Activated naive CD4-positive, alpha-beta T cell treated with anti-CD3 and anti-CD28 coated beads for 36 hours (primary cell): Measurements from ENCODE around the gene D2HGDH. TPM values are rescaled to one million over a fixed set of nuclear protein-coding genes. Genes with fewer than 3 reads are reported as not detected.
"Not testable (repeated sequence)": the region's sequence is repeated elsewhere in the genome, so short reads cannot be mapped to it uniquely, and the experiment has no call there.

Source experiments
- CTCF ChIA-PET: fragments of 350-600 bp; sonication (Branson Sonifier 250); formaldehyde crosslinking; loops from one replicate; lab custom pipeline; 2021; ENCODE audit warnings: antibody characterized with exemption; lab: Charles Lee
- DNase-seq: peaks from one replicate; pipeline ENCODE4 v3.0.0-alpha.2; 2020
- H3K27ac Mint-ChIP-seq: one replicate; pipeline ENCODE4 v1.8.0; 2021; ENCODE audit warnings: mild to moderate bottlenecking, mixed read lengths
- H3K27me3 Mint-ChIP-seq: one replicate; pipeline ENCODE4 v1.8.0; 2021; ENCODE audit warnings: low read depth, mixed read lengths
- H3K36me3 Mint-ChIP-seq: one replicate; pipeline ENCODE4 v1.8.0; 2021; ENCODE audit warnings: low read depth, mixed read lengths
- H3K4me1 Mint-ChIP-seq: one replicate; pipeline ENCODE4 v1.8.0; 2021; ENCODE audit warnings: low read depth, mixed read lengths
- H3K4me3 Mint-ChIP-seq: one replicate; pipeline ENCODE4 v1.8.0; 2021; ENCODE audit warnings: mild to moderate bottlenecking, moderate library complexity, mixed read lengths
- H3K9me3 Mint-ChIP-seq: one replicate; pipeline ENCODE4 v1.8.0; 2021; ENCODE audit warnings: mixed read lengths
- intact Hi-C: fragments of 100-400 bp; cut with micrococcal nuclease; formaldehyde crosslinking; loops from one replicate; pipeline ENCODE4 v1.15.1; 2023
- total RNA-seq, 2 experiments: library from RNA; stranded (reverse); gene quantifications; one replicate each; pipeline ENCODE4 v1.2.3, GENCODE V29; 2021

Gene D2HGDH
- total RNA-seq, 2 experiments from 2014 or later, result 19.4 to 23.1 TPM

DNA sequence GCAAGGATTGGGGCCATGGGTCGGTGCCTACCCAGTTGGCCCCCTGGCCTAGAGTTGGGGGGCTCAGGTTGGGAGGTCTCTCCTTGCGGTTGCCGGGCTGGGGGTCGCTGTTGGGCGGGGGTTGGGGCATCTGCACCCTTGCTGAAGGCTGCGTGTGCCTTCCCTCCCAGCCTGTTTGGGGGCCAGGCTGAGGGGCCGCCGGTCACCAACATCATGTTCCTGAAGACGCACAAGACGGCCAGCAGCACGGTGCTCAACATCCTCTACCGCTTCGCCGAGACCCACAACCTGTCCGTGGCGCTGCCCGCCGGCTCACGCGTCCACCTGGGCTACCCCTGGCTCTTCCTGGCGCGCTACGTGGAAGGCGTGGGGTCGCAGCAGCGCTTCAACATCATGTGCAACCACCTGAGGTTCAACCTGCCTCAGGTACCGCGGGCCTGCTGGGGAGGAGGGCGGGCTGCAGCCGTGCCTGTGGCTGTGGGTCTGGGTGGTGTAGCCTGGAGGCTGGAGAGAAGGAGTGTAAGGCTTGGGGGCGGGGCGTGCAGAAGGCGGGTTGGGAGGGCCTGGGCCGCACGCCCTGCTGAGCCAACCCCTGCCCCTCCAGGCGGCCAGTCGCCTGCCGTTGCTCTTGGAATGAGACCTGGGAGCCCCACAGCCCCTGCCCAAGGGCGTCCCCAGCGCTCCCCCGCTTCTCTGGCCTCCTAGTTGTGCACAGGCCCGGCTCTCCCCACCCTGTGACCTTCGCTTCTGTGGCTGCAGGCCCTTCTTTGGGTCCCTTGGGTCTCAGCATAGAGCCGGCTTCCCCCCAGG, 67.4 kb downstream of the D2HGDH start:
- Mint-ChIP-seq H3K4me3 (no peak overlapping the region), H3K27me3 (peaks cover 8% of the 10 kb centered on the region), H3K27ac (no peak overlapping the region), H3K9me3 (no peaks in the 10 kb centered on the region), H3K4me1 (peaks cover 12% of the 10 kb centered on the region), H3K36me3 (no peaks in the 10 kb centered on the region)
- CTCF ChIA-PET, result no interaction called here
- intact Hi-C loops, result loop anchor here (5.0 kb wide), 2 partner anchors 40 to 55 kb away; partner anchors contain the start of gene PDCD1
- no peak for DNase-seq

DNA sequence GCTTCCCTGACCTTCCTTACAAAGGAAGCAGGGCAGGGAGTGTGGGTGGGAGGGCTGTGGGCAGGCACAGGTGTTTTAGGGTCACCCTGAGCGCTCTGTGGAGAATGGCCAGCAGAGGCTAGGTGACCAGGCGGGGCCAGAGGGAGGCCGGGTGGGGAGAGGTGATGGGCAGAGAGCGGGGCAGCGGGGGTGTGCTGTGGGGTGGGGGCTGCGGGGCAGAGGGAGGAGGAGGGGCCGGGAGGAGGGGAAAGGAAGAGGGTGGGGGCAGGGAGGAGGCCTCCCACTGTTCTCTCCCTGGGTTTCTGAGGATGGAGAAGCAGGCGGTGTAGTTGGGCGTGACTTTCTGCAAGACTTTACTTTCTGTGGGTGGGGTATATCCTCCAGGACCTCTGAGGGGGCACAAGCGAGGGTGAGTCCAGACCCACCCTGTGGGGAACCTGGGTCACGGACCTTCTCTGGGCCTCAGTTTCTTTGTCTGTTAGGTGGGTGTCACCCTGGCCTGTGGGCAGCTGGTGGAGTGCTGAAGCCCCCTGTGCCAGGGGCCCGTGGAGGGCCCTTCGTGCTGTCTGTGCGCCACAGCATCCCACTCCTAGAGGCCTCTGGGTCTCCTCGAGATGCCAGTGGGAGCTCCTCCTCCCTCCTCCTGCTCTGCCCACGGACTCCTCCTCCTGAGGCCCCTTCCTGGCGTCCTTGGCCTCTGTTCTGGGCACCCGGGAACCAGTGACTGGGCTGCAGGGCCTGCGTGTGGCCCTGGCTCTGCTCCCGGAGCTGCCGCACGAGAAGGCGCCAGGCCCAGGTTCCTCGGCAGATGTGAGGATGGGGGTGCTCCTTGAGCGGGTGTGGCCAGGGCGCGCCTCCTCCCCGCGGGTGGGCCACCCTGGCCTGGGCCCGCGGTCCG, 68.2 kb downstream of the D2HGDH start:
- Mint-ChIP-seq H3K27me3 (peaks cover 8% of the 10 kb centered on the region), H3K4me3 (no peak overlapping the region), H3K9me3 (no peaks in the 10 kb centered on the region), H3K4me1 (peaks cover 12% of the 10 kb centered on the region), H3K36me3 (no peaks in the 10 kb centered on the region), H3K27ac (no peak overlapping the region)
- CTCF ChIA-PET, result interaction anchor here (1.3 kb wide), 1 partner anchor 76 kb away, joined by 6 read pairs; no protein-coding TSS in a partner anchor
- intact Hi-C loops, result loop anchor here (5.0 kb wide), 2 partner anchors 40 to 55 kb away; partner anchors contain the start of gene PDCD1
- DNase-seq, result no peak

- peak; percentile 35 for DNase-seq
- intact Hi-C loops, result loop anchor here (5.0 kb wide), 2 partner anchors 39 to 54 kb away; partner anchors contain the start of gene PDCD1
- no peaks in the 10 kb centered on the region for H3K9me3 Mint-ChIP-seq
- peaks cover 12% of the 10 kb centered on the region for H3K4me1 Mint-ChIP-seq
- H3K27me3 Mint-ChIP-seq, result peaks cover 8% of the 10 kb centered on the region
- H3K27ac Mint-ChIP-seq, result no peak overlapping the region
- CTCF ChIA-PET, result interaction anchor here (0.6 to 1.5 kb wide), 3 partner anchors 65 to 88 kb away, joined by 3 to 6 read pairs (median 6); no protein-coding TSS in a partner anchor
- no peaks in the 10 kb centered on the region for H3K36me3 Mint-ChIP-seq
- peak overlapping the region; percentile 48 for H3K4me3 Mint-ChIP-seq
These were observed 69.2 kb downstream of the D2HGDH start for GRCh38 chr2:241803387-241804325.

- intact Hi-C loops, result loop anchor here (5.0 kb wide), 2 partner anchors 38 to 53 kb away; partner anchors contain the start of gene PDCD1
- H3K9me3 Mint-ChIP-seq, result no peaks in the 10 kb centered on the region
- peak; percentile 25 for DNase-seq
These were observed 70.1 kb downstream of the D2HGDH start for GRCh38 chr2:241804326-241805229.

GRCh38 chr2:241806217-241806616, 71.8 kb downstream of the D2HGDH start:
- H3K27me3 Mint-ChIP-seq, H3K36me3 Mint-ChIP-seq, H3K4me3 Mint-ChIP-seq, DNase-seq, CTCF ChIA-PET, H3K27ac Mint-ChIP-seq, intact Hi-C loops, H3K9me3 Mint-ChIP-seq: not testable (repeated sequence)
- H3K4me1 Mint-ChIP-seq, result peaks cover 12% of the 10 kb centered on the region

More at GRCh38 chr2:241804326-241805229, 70.1 kb downstream of the D2HGDH start:
- Mint-ChIP-seq H3K4me3 (peak overlapping the region; percentile 48), H3K27ac (no peak overlapping the region), H3K36me3 (no peaks in the 10 kb centered on the region), H3K27me3 (peaks cover 8% of the 10 kb centered on the region), H3K4me1 (peaks cover 12% of the 10 kb centered on the region)
- CTCF ChIA-PET, result interaction anchor here (1.3 to 1.5 kb wide), 2 partner anchors 64 to 74 kb away, joined by 6 read pairs; no protein-coding TSS in a partner anchor

GRCh38 chr2:241808051-241808720, 73.8 kb downstream of the D2HGDH start:
- CTCF ChIA-PET, result no interaction called here
- Mint-ChIP-seq H3K36me3 (no peaks in the 10 kb centered on the region), H3K9me3 (no peaks in the 10 kb centered on the region), H3K4me1 (peaks cover 12% of the 10 kb centered on the region), H3K27ac (no peak overlapping the region), H3K4me3 (no peak overlapping the region), H3K27me3 (peaks cover 8% of the 10 kb centered on the region)
- DNase-seq, result no peak
- intact Hi-C loops, result no loop called here

DNA sequence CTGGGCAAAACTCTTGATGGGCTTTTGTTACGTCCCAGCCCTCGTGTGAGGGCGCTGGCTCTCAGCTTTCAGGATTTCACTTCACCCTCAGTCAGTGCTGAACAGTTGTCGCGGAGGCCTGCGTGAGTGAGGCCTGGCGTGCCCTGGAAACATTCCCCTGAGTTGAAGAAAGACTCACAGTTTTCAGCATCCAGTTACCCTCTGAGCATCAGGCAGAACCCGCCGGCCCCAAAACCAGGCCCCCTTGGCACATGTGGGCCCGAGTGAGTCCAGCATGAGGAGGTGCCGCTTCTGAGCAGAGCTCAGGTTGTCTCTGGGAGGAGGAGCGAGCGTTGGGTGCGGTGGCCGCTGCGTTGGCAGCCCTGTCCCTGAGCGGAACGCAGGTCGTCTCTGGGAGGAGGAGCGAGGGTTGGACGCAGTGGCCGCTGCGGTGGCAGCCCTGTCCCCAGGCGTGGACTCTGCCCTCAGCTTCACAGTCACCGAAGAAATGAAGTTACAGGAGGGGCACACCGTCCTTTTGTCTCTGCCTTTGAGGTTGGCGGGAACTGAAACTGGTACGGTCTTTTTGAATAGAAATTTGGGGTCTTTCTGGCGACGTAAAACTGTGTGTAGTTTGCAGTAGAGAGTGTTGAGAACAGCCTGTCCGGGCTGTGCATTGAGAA, 74.4 kb downstream of the D2HGDH start, which contains the start of gene NEU4:
Gene NEU4, plus strand, starts transcription at position 473 of the 662 bp plus-strand sequence. CDS start 5,292 bp downstream, outside the sequence.
- Mint-ChIP-seq H3K27ac (no peak within 1 kb of the TSS), H3K9me3 (no peaks in the 10 kb centered on the region), H3K36me3 (no peaks in the 10 kb centered on the region), H3K4me3 (no peak within 1 kb of the TSS), H3K27me3 (peaks cover 5% of the 10 kb centered on the region), H3K4me1 (peaks cover 9% of the 10 kb centered on the region)
- CTCF ChIA-PET, result no interaction called here
- DNase-seq, result no peak
- intact Hi-C loops, result no loop called here

DNA sequence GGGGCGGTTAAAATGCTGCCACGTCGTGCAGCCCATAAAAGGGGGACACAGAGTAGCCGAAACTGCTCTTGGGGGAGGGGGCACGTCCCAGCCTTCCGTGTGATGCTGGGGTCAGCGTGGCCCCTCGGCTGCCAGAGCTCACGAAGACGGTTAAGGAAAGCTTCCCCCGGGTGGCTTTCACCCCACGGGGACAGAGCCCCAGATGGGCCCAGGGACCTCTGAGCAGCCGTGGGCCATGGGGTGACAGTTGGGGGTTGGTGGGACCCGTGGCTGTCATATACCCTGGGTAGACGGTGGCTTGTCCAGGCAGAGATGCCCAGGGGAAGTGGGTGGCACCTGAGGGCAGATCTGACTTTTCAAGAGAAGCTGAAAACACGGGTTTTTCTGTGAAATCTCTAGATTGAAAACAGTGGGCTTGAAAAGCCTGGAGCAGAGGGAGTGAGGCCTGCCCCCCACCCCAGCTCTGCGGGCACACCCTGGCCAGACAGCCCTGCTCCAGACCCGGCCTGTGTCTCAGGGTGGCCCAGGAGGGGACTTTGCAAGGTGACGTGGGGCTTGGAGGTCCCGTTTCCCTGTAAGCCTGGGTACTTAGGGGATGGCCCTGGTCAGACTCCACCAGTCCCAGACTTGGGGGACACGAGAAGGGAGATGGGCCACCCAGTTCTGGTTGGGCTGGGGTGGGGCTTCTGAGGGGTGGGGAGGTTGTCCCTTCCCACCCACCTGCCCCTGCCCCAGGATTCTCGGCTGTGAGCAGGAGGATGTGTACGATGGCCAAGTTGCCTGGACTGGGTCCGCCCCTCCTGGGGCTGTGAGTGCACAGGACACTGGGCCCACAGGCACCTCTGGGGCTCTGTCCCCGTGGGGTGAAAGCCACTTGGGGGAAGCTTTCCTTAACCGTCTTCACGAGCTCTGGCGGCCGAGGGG, 75.2 kb downstream of the D2HGDH start:
- no peak for DNase-seq
- Mint-ChIP-seq H3K27ac (no peak overlapping the region), H3K27me3 (peaks cover 3% of the 10 kb centered on the region), H3K4me3 (no peak overlapping the region), H3K9me3 (no peaks in the 10 kb centered on the region), H3K4me1 (peaks cover 4% of the 10 kb centered on the region), H3K36me3 (no peaks in the 10 kb centered on the region)
- CTCF ChIA-PET, result no interaction called here
- intact Hi-C loops, result no loop called here
